Mesodermal cell (in vitro differentiated cells): ENCODE results near the gene ZNF593OS.

Experiments used
- H3K27ac ChIP-seq: 2 replicates; pipeline ENCODE4 v1.7.0; 2013; ENCODE audit warnings: mild to moderate bottlenecking, low read depth, low read length, moderate library complexity; ENCODE audit not compliant: severe bottlenecking
- H3K36me3 ChIP-seq: 2 replicates; pipeline ENCODE4 v1.7.1; 2013; ENCODE audit warnings: mild to moderate bottlenecking, low read length, moderate library complexity; ENCODE audit not compliant: control insufficient read depth, insufficient read depth
- H3K4me1 ChIP-seq: one replicate; pipeline ENCODE4 v1.7.1; 2013; ENCODE audit warnings: mild to moderate bottlenecking, low read length; ENCODE audit not compliant: insufficient read depth, control insufficient read depth, poor library complexity, severe bottlenecking
- H3K4me3 ChIP-seq: 2 replicates; pipeline ENCODE4 v1.7.0; 2013; ENCODE audit warnings: low read length, control low read depth, mild to moderate bottlenecking; ENCODE audit not compliant: insufficient read depth, poor library complexity, severe bottlenecking; ENCODE audit errors: extremely low read depth
- H3K9me3 ChIP-seq: 2 replicates; pipeline ENCODE4 v1.7.1; 2013; ENCODE audit warnings: mild to moderate bottlenecking, low read length, moderate library complexity; ENCODE audit not compliant: control insufficient read depth
- WGBS, 2 experiments: methylation state at CpG; one replicate each; pipeline ENCODE4 v1.1.5; 2013; ENCODE audit warnings: missing lambda C conversion rate in 2 of 2; ENCODE audit not compliant: insufficient coverage in 2 of 2; 5-methylcytosine and 5-hydroxymethylcytosine counted together

The ZNF593OS gene

GRCh38 chr1:26124418-26125331 is 47.0 kb downstream of the ZNF593OS start:
- Histone ChIP-seq H3K27ac (no peak overlapping the region), H3K4me1 (peaks cover 10% of the 10 kb centered on the region), H3K4me3 (no peak overlapping the region), H3K9me3 (no peaks in the 10 kb centered on the region), H3K36me3 (no peaks in the 10 kb centered on the region)
- 100% methylated on average over 1 of the region's 4 CpGs; no CpG with 5 or more reads in 1 of the 2 experiments for WGBS, 2 experiments

- Histone ChIP-seq H3K36me3 (no peaks in the 10 kb centered on the region), H3K27ac (no peak overlapping the region), H3K4me3 (no peak overlapping the region), H3K4me1 (peaks cover 10% of the 10 kb centered on the region), H3K9me3 (no peaks in the 10 kb centered on the region)
- no CpG with 5 or more reads among the region's 7 CpGs for WGBS, 2 experiments
Observed at GRCh38 chr1:26122988-26123973, 48.4 kb downstream of the ZNF593OS start.

GRCh38 chr1:26121854-26122773 is 49.5 kb downstream of the ZNF593OS start:
- 97 to 100% methylated on average over 3 to 6 of the region's 8 CpGs for WGBS, 2 experiments
- no peaks in the 10 kb centered on the region for H3K36me3 ChIP-seq
- H3K9me3 ChIP-seq, result no peaks in the 10 kb centered on the region
- peaks cover 2% of the 10 kb centered on the region for H3K4me1 ChIP-seq
- H3K4me3 ChIP-seq, result no peak overlapping the region
- peak overlapping the region; percentile 44 for H3K27ac ChIP-seq

GRCh38 chr1:26119892-26120608 is 51.6 kb downstream of the ZNF593OS start:
- 92 to 100% methylated on average over 4 to 6 of the region's 9 CpGs for WGBS, 2 experiments
- H3K9me3 ChIP-seq, result no peaks in the 10 kb centered on the region
- peaks cover under 1% of the 10 kb centered on the region for H3K36me3 ChIP-seq
- H3K4me3 ChIP-seq, result no peak overlapping the region
- no peak overlapping the region for H3K27ac ChIP-seq
- H3K4me1 ChIP-seq, result no peaks in the 10 kb centered on the region
